Vagina (tissue), 2 donors: ENCODE measurements around the gene ACACA.

Experiments used
- CTCF ChIP-seq, 3 experiments: fragments of 450-650 bp in 2 of 3; fragments of 200-600 bp in 1 of 3; sonication (generic) in 1 of 3; IDR thresholded peaks; one replicate each; pipeline ENCODE4 v1.5.1; 2017 to 2019; ENCODE audit warnings: antibody characterized with exemption in 3 of 3, mild to moderate bottlenecking in 2 of 3, moderate library complexity in 2 of 3
- POLR2A ChIP-seq, 2 donors: fragments of 450-650 bp; IDR thresholded peaks; one replicate each; pipeline ENCODE4 v1.6.1; 2017; ENCODE audit warnings: antibody characterized with exemption in 2 of 2, mild to moderate bottlenecking in 2 of 2, moderate library complexity in 2 of 2
- POLR2AphosphoS5 ChIP-seq, 2 donors: sonication (generic); formaldehyde crosslinking; IDR thresholded peaks; one replicate each; pipeline ENCODE4 v1.9.0; 2017; ENCODE audit warnings: antibody characterized with exemption in 2 of 2, mild to moderate bottlenecking in 2 of 2, low read depth in 1 of 2; ENCODE audit not compliant: insufficient read depth in 1 of 2

GRCh38 chr17:37144075-37144701 is 262.4 kb downstream of the ACACA start:
- TF ChIP-seq CTCF (IDR thresholded peaks at IDR 0.05) = no peak
- TF ChIP-seq POLR2AphosphoS5 (IDR thresholded peaks at IDR 0.05; ENCODE audit: insufficient read depth in 1 of 2, low read depth in 1 of 2) = no peak
- no peak for TF ChIP-seq POLR2A (IDR thresholded peaks at IDR 0.05)
